ENCODE results near the gene FBXO22.
"Not testable (repeated sequence)": the region's sequence is repeated elsewhere in the genome, so short reads cannot be mapped to it uniquely, and the experiment has no call there.

Gene FBXO22

GRCh38 chr15:75869446-75869845 lies 34.2 kb upstream of the FBXO22 start:
- ChIA-PET CTCF (interaction anchor here (0.6 kb wide), 1 partner anchor 29 kb away, joined by 3 read pairs; no protein-coding TSS in a partner anchor), POLR2A (no interaction called here)
- Histone ChIP-seq H3K4me3 (ENCODE audit: low read depth, low read length) (no peak overlapping the region), H3K27ac (ENCODE audit: extremely low read depth, low read depth, low read length) (no peak overlapping the region), H3K36me3 (ENCODE audit: control insufficient read depth in 2 of 2, insufficient read depth in 1 of 2, low read length in 2 of 2) (peaks cover 16 to 23% of the 10 kb centered on the region in 2 experiments), H3K9me3 (ENCODE audit: control insufficient read depth, insufficient read depth, low read depth, low read length) (no peaks in the 10 kb centered on the region), H3K4me1 (ENCODE audit: control insufficient read depth, insufficient read depth, low read length) (no peaks in the 10 kb centered on the region)
- no peak for TF ChIP-seq ZNF214 (tag by site-specific recombination; IDR thresholded peaks at IDR 0.05; ENCODE audit: borderline replicate concordance)
- no peak for TF ChIP-seq ZNF529 (tag by site-specific recombination; IDR thresholded peaks at IDR 0.05; ENCODE audit: insufficient replicate concordance)
- TF ChIP-seq, protein P1, sequence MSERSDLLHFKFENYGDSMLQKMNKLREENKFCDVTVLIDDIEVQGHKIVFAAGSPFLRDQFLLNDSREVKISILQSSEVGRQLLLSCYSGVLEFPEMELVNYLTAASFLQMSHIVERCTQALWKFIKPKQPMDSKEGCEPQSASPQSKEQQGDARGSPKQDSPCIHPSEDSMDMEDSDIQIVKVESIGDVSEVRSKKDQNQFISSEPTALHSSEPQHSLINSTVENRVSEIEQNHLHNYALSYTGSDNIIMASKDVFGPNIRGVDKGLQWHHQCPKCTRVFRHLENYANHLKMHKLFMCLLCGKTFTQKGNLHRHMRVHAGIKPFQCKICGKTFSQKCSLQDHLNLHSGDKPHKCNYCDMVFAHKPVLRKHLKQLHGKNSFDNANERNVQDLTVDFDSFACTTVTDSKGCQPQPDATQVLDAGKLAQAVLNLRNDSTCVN (tag by site-specific recombination; optimal IDR thresholded peaks at IDR 0.05): no peak
- no peak for TF ChIP-seq ZNF175 (tag by site-specific recombination; IDR thresholded peaks at IDR 0.05)
- no peak for TF ChIP-seq ZNF626 (tag by site-specific recombination; IDR thresholded peaks at IDR 0.05)
- TF ChIP-seq, protein P2, sequence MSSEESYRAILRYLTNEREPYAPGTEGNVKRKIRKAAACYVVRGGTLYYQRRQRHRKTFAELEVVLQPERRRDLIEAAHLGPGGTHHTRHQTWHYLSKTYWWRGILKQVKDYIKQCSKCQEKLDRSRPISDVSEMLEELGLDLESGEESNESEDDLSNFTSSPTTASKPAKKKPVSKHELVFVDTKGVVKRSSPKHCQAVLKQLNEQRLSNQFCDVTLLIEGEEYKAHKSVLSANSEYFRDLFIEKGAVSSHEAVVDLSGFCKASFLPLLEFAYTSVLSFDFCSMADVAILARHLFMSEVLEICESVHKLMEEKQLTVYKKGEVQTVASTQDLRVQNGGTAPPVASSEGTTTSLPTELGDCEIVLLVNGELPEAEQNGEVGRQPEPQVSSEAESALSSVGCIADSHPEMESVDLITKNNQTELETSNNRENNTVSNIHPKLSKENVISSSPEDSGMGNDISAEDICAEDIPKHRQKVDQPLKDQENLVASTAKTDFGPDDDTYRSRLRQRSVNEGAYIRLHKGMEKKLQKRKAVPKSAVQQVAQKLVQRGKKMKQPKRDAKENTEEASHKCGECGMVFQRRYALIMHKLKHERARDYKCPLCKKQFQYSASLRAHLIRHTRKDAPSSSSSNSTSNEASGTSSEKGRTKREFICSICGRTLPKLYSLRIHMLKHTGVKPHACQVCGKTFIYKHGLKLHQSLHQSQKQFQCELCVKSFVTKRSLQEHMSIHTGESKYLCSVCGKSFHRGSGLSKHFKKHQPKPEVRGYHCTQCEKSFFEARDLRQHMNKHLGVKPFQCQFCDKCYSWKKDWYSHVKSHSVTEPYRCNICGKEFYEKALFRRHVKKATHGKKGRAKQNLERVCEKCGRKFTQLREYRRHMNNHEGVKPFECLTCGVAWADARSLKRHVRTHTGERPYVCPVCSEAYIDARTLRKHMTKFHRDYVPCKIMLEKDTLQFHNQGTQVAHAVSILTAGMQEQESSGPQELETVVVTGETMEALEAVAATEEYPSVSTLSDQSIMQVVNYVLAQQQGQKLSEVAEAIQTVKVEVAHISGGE (tag by site-specific recombination; conservative IDR thresholded peaks at IDR 0.05; ENCODE audit: low read depth): no peak
- TF ChIP-seq ZNF624 (tag by site-specific recombination; IDR thresholded peaks at IDR 0.05): no peak
- no peak for TF ChIP-seq ZNF561 (tag by site-specific recombination; IDR thresholded peaks at IDR 0.05; ENCODE audit: borderline replicate concordance)
- no peak for TF ChIP-seq IKZF3 (tag by site-specific recombination; IDR thresholded peaks at IDR 0.05)

- H3K9me3 ChIP-seq (ENCODE audit: control insufficient read depth, insufficient read depth, low read depth, low read length); POLR2A ChIA-PET; H3K27ac ChIP-seq (ENCODE audit: extremely low read depth, low read depth, low read length); CTCF ChIA-PET; H3K4me1 ChIP-seq (ENCODE audit: control insufficient read depth, insufficient read depth, low read length); H3K4me3 ChIP-seq (ENCODE audit: low read depth, low read length): not testable (repeated sequence)
- peaks cover 22 to 39% of the 10 kb centered on the region in 2 experiments for H3K36me3 ChIP-seq (ENCODE audit: control insufficient read depth in 2 of 2, insufficient read depth in 1 of 2, low read length in 2 of 2)
Observed at GRCh38 chr15:75871589-75871988, 32.1 kb upstream of the FBXO22 start.

DNA sequence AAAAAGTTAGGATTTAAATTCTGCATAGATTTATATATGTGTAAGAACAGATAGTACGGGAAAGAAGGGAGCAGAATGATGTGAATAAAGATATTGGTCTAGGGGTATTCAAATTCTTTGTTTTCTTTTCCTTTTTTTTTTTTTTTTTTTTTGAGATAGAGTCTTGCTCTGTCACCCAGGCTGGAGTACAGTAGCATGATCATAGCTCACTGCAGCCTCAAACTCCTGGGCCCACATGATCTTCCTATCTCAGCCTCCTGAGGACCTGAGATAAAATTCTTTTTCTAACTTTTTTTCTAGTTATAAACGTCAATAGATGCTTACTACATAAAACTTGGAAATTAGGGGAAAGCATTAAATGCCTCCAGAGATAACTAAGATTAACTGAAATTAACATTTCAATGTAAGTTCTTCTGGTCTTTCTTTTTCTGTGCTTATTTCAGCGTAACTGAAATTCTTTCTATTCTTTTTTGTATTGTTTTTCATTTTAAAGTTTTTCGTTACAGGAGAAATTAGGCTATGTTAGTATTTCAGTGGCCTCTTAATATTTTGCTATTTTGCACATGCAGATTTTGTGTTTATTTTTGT lies 31.2 kb upstream of the FBXO22 start:
- no peaks in the 10 kb centered on the region for H3K9me3 ChIP-seq (ENCODE audit: control insufficient read depth, insufficient read depth, low read depth, low read length)
- no peaks in the 10 kb centered on the region for H3K4me1 ChIP-seq (ENCODE audit: control insufficient read depth, insufficient read depth, low read length)
- no peak overlapping the region for H3K27ac ChIP-seq (ENCODE audit: extremely low read depth, low read depth, low read length)
- ChIA-PET CTCF (interaction anchor here (0.7 kb wide), 1 partner anchor 12 kb away, joined by 3 read pairs; no protein-coding TSS in a partner anchor), POLR2A (no interaction called here)
- H3K4me3 ChIP-seq (ENCODE audit: low read depth, low read length): no peak overlapping the region
- H3K36me3 ChIP-seq (ENCODE audit: control insufficient read depth in 2 of 2, insufficient read depth in 1 of 2, low read length in 2 of 2): peaks cover 26 to 39% of the 10 kb centered on the region in 2 experiments
- TF ChIP-seq KLF10 (tag by site-specific recombination; IDR thresholded peaks at IDR 0.05) (no peak), RBAK (tag by site-specific recombination; IDR thresholded peaks at IDR 0.05) (no peak), ZNF214 (tag by site-specific recombination; IDR thresholded peaks at IDR 0.05; ENCODE audit: borderline replicate concordance) (no peak), FEZF1 (tag by site-specific recombination; IDR thresholded peaks at IDR 0.05) (no peak), ZNF510 (tag by site-specific recombination; IDR thresholded peaks at IDR 0.05; ENCODE audit: insufficient replicate concordance) (no peak), EGR2 (tag by site-specific recombination; IDR thresholded peaks at IDR 0.05; ENCODE audit: low read depth) (no peak), HOXD13 (CRISPR knock-in tag; IDR thresholded peaks at IDR 0.05; ENCODE audit: borderline replicate concordance) (no peak)

All from HEK293 (cell line).